IMR-90 (cell line): ENCODE results near the gene IKZF3. TPM values are rescaled to one million over a fixed set of nuclear protein-coding genes. Genes with fewer than 3 reads are reported as not detected.

Source experiments
- ATAC-seq: fragments of 200-7000 bp; cut with Tn5 transposase; 2 replicates; pipeline ENCODE4 v1.9.1; 2020; ENCODE audit warnings: low read depth, mild to moderate bottlenecking, moderate library complexity
- BruUV-seq: library from RNA; stranded (reverse); fragments of 400-500 nt; replicated peaks from 2 replicates; lab custom pipeline; 2021; lab: Mats Ljungman, UMichigan
- CTCF ChIA-PET: fragments of 300-600 bp; formaldehyde crosslinking; extraction: SDS; loops from one replicate; lab custom pipeline; 2021; ENCODE audit warnings: antibody characterized with exemption; lab: Yijun Ruan, JAX
- POLR2A ChIA-PET: fragments of 300-600 bp; sonication (Branson Sonifier 250); formaldehyde crosslinking; loops from one replicate; lab custom pipeline; 2022; ENCODE audit warnings: antibody characterized with exemption; ENCODE audit not compliant: unreplicated experiment; lab: Charles Lee
- DNase-seq: peaks from one replicate; pipeline ENCODE4 v3.0.0; 2013
- H2AFZ ChIP-seq: replicated peaks from 2 replicates; pipeline ENCODE3; 2013; ENCODE audit warnings: low read length, mild to moderate bottlenecking; ENCODE audit not compliant: poor library complexity
- H2AK5ac ChIP-seq: 2 replicates; pipeline ENCODE4 v1.6.1; 2013; ENCODE audit warnings: low read depth, low read length, inconsistent platforms
- H2AK9ac ChIP-seq: replicated peaks from 2 replicates; pipeline ENCODE3; 2013; ENCODE audit warnings: mild to moderate bottlenecking, low read depth, low read length, moderate library complexity; ENCODE audit not compliant: poor library complexity
- H2BK120ac ChIP-seq: 2 replicates; pipeline ENCODE4 v1.6.1; 2013; ENCODE audit warnings: low read depth, low read length, inconsistent platforms
- H2BK15ac ChIP-seq: 3 replicates; pipeline ENCODE4 v1.6.1; 2013; ENCODE audit warnings: low read depth, low read length, inconsistent platforms
- H2BK20ac ChIP-seq: 2 replicates; pipeline ENCODE4 v1.6.1; 2013; ENCODE audit warnings: low read depth, mild to moderate bottlenecking, inconsistent platforms, low read length, moderate library complexity
- H2BK5ac ChIP-seq: 2 replicates; pipeline ENCODE4 v1.6.1; 2013; ENCODE audit warnings: mild to moderate bottlenecking, low read depth, low read length, inconsistent platforms; ENCODE audit not compliant: poor library complexity, severe bottlenecking
- H3K14ac ChIP-seq: replicated peaks from 2 replicates; pipeline ENCODE4 v1.6.1; 2013; ENCODE audit warnings: low read depth, low read length, inconsistent platforms
- H3K18ac ChIP-seq: 2 replicates; pipeline ENCODE4 v1.6.1; 2013; ENCODE audit warnings: low read depth, low read length, control low read depth
- H3K23ac ChIP-seq: 2 replicates; pipeline ENCODE4 v1.6.1; 2013; ENCODE audit warnings: low read depth, low read length, inconsistent platforms
- H3K27ac ChIP-seq: 2 replicates; pipeline ENCODE4 v1.5.1; 2013; ENCODE audit warnings: mild to moderate bottlenecking, control low read depth, low read length; ENCODE audit not compliant: insufficient read depth
- H3K27me3 ChIP-seq: 2 replicates; pipeline ENCODE4 v1.6.1; 2013; ENCODE audit warnings: low read length; ENCODE audit not compliant: control insufficient read depth, insufficient read depth
- H3K36me3 ChIP-seq: 2 replicates; pipeline ENCODE4 v1.6.1; 2013; ENCODE audit warnings: low read length, mixed read lengths; ENCODE audit not compliant: control insufficient read depth, insufficient read depth
- H3K4ac ChIP-seq: 2 replicates; pipeline ENCODE4 v1.6.1; 2013; ENCODE audit warnings: low read depth, low read length, inconsistent platforms
- H3K4me1 ChIP-seq: 2 replicates; pipeline ENCODE4 v1.6.1; 2013; ENCODE audit warnings: low read length, mixed read lengths; ENCODE audit not compliant: control insufficient read depth, insufficient read depth
- H3K4me2 ChIP-seq: 2 replicates; pipeline ENCODE4 v1.6.1; 2013; ENCODE audit warnings: low read depth, mild to moderate bottlenecking, control low read depth, low read length, moderate library complexity
- H3K4me3 ChIP-seq: 2 replicates; pipeline ENCODE4 v1.5.1; 2013; ENCODE audit warnings: low read depth, mild to moderate bottlenecking, control low read depth, low read length, moderate library complexity; ENCODE audit not compliant: insufficient read depth
- H3K56ac ChIP-seq: 2 replicates; pipeline ENCODE4 v1.6.1; 2013; ENCODE audit warnings: low read length, inconsistent platforms; ENCODE audit not compliant: insufficient read depth; ENCODE audit errors: extremely low read depth
- H3K79me1 ChIP-seq, 2 experiments: 2 replicates each; pipeline ENCODE4 v1.6.1; 2013; ENCODE audit warnings: low read length in 2 of 2, inconsistent platforms in 1 of 2, low read depth in 1 of 2
- H3K9ac ChIP-seq: 2 replicates; pipeline ENCODE4 v1.6.1; 2013; ENCODE audit warnings: low read depth, low read length, control low read depth
- H3K9me1 ChIP-seq: 2 replicates; pipeline ENCODE4 v1.6.1; 2013; ENCODE audit warnings: low read length, inconsistent platforms; ENCODE audit not compliant: insufficient read depth
- H3K9me3 ChIP-seq: 2 replicates; pipeline ENCODE4 v1.6.1; 2013; ENCODE audit warnings: low read length; ENCODE audit not compliant: control insufficient read depth, insufficient read depth
- H4K20me1 ChIP-seq: 2 replicates; pipeline ENCODE4 v1.6.1; 2013; ENCODE audit warnings: low read length, inconsistent platforms; ENCODE audit not compliant: insufficient read depth
- H4K5ac ChIP-seq: 2 replicates; pipeline ENCODE4 v1.6.1; 2013; ENCODE audit warnings: mild to moderate bottlenecking, low read depth, low read length, control low read depth
- H4K8ac ChIP-seq, 2 experiments: 2 replicates each; pipeline ENCODE4 v1.6.1; 2013; ENCODE audit warnings: low read depth in 2 of 2, low read length in 2 of 2, control low read depth in 1 of 2, inconsistent platforms in 1 of 2
- H4K91ac ChIP-seq: 2 replicates; pipeline ENCODE4 v1.6.1; 2013; ENCODE audit warnings: low read depth, low read length, inconsistent platforms; ENCODE audit not compliant: insufficient read depth
- CEBPB ChIP-seq: IDR thresholded peaks from 2 replicates; pipeline ENCODE4 v1.6.1; 2012; ENCODE audit warnings: low read depth, low read length, improper control_type of control experiment
- CHD1 ChIP-seq: IDR thresholded peaks from 2 replicates; pipeline ENCODE4 v1.6.1; 2012; ENCODE audit warnings: low read depth, low read length, improper control_type of control experiment
- ELK1 ChIP-seq: fragments of 150-350 bp; IDR thresholded peaks from 2 replicates; pipeline ENCODE4 v1.6.1; 2016; ENCODE audit warnings: low read depth, mild to moderate bottlenecking, low read length, moderate library complexity, borderline replicate concordance
- FOS ChIP-seq: fragments of 150-350 bp; IDR thresholded peaks from 2 replicates; pipeline ENCODE4 v1.6.1; 2016; ENCODE audit warnings: low read depth, low read length
- MXI1 ChIP-seq: IDR thresholded peaks from 2 replicates; pipeline ENCODE4 v1.6.1; 2012; ENCODE audit warnings: low read depth, mild to moderate bottlenecking, low read length, moderate library complexity, borderline replicate concordance
- RCOR1 ChIP-seq: IDR thresholded peaks from 2 replicates; pipeline ENCODE4 v1.6.1; 2012; ENCODE audit warnings: mild to moderate bottlenecking, low read length, improper control_type of control experiment; ENCODE audit not compliant: insufficient replicate concordance
- WGBS, 2 experiments: methylation state at CpG; one replicate each; pipeline versions ENCODE4 v1.1.5 to v1.1.7; 2013; ENCODE audit warnings: missing lambda C conversion rate in 2 of 2; ENCODE audit not compliant: insufficient read length in 1 of 2; ENCODE audit errors: extremely low coverage in 2 of 2; 5-methylcytosine and 5-hydroxymethylcytosine counted together
- dilution Hi-C: fragments of 300-500 bp; cut with HindIII; formaldehyde crosslinking; loops from one replicate; pipeline ENCODE4 v1.14.3; 2018; ENCODE audit warnings: low sequenced_read_pairs; ENCODE audit not compliant: unreplicated experiment
- in situ Hi-C: fragments of 300-500 bp; cut with MboI; formaldehyde crosslinking; loops from 3 replicates; pipeline ENCODE4 v1.14.3; 2019; ENCODE audit warnings: low sequenced_read_pairs, inconsistent platforms, mixed read lengths
- intact Hi-C: fragments of 100-400 bp; cut with micrococcal nuclease; formaldehyde crosslinking; loops from 2 replicates; pipeline ENCODE4 v1.10.0; 2022
- polyA plus RNA-seq, 3 experiments: library from polyadenylated mRNA; depleted of rRNA; stranded (reverse); fragments of >200 nt; gene quantifications; 2 replicates each; pipeline ENCODE4 v1.2.3, GENCODE V29; 2012; ENCODE audit warnings: low replicate concordance in 1 of 3
- total RNA-seq: library from RNA; depleted of rRNA; stranded (reverse); fragments of >200 nt; gene quantifications from 2 replicates; pipeline ENCODE4 v1.2.3, GENCODE V29; 2012

IKZF3 gene
- total and polyA plus RNA-seq, 2 of the 4 experiments (the other 2 are of a cell fraction), result not detected

- H3K23ac ChIP-seq, result no peak overlapping the region
- CTCF ChIA-PET, result no interaction called here
- H2BK15ac ChIP-seq, result no peak overlapping the region
- no peak overlapping the region for H3K4ac ChIP-seq
- DNase-seq (no peak), ATAC-seq (no peak)
- H3K36me3 ChIP-seq, result no peaks in the 10 kb centered on the region
- no peak overlapping the region for H2AK9ac ChIP-seq
- H3K9me1 ChIP-seq, result no peaks in the 10 kb centered on the region
- intact Hi-C loops, result no loop called here
- no peak overlapping the region for H2BK5ac ChIP-seq
- no peaks in the 10 kb centered on the region for H4K20me1 ChIP-seq
- no peak overlapping the region for H3K56ac ChIP-seq
- H3K9me3 ChIP-seq, result no peaks in the 10 kb centered on the region; the same call in 1 of the 2 replicates
- no peak overlapping the region for H4K91ac ChIP-seq
- WGBS, 2 experiments, result no CpG with 5 or more reads among the region's 2 CpGs
- no peak overlapping the region for H2BK120ac ChIP-seq
- no peak overlapping the region for H3K4me2 ChIP-seq
- no peaks in the 10 kb centered on the region for H3K4me1 ChIP-seq
- H3K4me3 ChIP-seq, result no peak overlapping the region
- dilution Hi-C loops, result no loop called here
- H3K9ac ChIP-seq, result no peak overlapping the region
- BruUV-seq, result no TSS peak
- no peak overlapping the region for H3K18ac ChIP-seq
- H2AK5ac ChIP-seq, result no peak overlapping the region
- H2BK20ac ChIP-seq, result no peak overlapping the region
- no peak overlapping the region for H2AFZ ChIP-seq
- in situ Hi-C loops, result no loop called here
- peaks cover 35% of the 10 kb centered on the region for H3K27me3 ChIP-seq
- no peak overlapping the region for H4K8ac ChIP-seq
- H3K14ac ChIP-seq, result no peak overlapping the region
- POLR2A ChIA-PET, result no interaction called here
- TF ChIP-seq ELK1 (no peak), MXI1 (no peak), CHD1 (no peak), CEBPB (no peak), RCOR1 (no peak), FOS (no peak)
- no peak overlapping the region for H3K27ac ChIP-seq
- no peaks in the 10 kb centered on the region for H3K79me1 ChIP-seq
- no peak overlapping the region for H4K5ac ChIP-seq
Measured at GRCh38 chr17:39889200-39889599, 25.1 kb upstream of the IKZF3 start.
